GM15510 (cell line): ENCODE measurements around the gene LINGO4.

ENCODE experiments used
- POLR2A ChIP-seq: IDR thresholded peaks from 3 replicates; pipeline ENCODE4 v1.6.1; 2011; ENCODE audit warnings: borderline replicate concordance; ENCODE audit not compliant: insufficient read length; ENCODE audit errors: extremely low read depth

Gene LINGO4

DNA sequence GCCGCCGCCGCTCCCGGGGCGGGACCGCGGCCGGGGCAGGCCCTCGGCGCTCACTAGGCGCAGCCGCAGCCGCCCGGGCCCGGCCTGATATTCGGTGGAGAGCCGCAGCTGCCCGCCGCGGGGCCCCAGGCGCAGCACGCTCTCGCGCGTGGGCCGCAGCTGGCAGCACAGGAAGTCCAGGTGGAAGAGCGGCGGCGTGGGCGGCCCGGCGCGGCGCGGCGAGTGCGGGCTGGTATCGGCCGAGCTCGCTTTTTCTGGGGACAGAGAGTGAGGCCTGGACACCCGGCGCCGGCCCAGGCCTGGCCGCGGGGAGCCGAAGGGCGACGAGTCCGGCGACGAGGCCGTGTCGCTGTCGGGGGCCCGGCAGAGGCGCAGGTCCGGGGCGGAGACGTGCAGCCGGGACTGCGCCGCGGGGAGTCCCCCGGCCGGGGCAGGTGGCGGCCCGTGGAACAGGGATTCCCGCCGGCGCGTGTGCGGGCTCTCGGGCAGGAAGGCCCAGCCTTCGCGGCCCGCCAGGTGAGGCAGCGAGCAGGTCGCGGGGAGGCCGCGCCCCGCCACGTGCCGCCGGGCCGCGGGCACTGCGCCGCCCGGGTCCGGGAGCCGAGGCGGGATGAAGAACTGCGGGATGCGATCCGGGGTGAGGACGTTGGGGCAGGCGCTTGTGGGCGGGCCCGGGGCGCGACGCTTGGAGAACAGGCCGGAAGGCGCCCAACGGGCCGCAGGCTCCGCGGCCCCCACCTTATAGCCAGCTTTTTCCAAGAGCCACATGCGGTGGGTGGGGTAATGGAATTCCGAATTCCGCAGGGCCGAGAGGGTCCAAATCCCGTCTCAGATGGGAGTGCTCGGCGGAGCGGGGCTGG lies 33.2 kb upstream of the LINGO4 start:
- no peak for TF ChIP-seq POLR2A

DNA sequence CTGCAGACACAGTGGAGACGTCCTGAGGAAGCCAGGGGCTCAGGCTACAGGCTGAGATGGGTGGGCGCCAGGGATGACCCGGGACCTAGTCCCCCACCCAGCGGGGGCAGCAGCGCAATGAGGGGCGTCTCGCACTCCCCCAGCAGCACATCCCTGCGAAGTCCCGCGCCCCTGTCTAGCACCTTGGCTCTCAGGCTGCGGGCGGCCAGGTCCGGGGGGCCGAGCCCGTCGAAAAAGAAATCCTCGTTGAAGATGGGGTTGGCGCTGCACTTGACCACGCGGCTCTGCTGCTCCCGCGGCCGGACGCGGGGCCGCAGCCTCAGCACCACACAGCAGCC lies 32.6 kb upstream of the LINGO4 start:
- no peak for TF ChIP-seq POLR2A

DNA sequence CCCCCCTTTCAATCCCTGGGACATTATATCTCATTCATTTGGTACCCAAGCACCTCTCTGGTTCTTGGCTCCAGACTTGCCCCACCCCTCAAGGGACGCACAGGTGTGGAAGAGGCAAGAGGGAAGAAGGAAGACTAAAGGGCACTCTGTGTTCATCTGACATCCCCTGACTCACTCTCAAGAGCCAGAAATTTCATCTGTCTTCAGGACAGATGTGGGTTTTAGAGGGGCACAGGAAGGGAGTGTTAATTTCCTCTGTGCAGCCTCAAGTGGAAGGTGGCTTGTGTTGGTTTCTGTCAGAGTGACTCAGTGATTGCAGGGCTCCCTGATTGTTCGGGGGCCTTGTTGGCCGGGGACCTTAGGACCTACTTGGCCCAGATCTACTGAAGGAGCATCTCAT lies 32.0 kb upstream of the LINGO4 start:
- TF ChIP-seq POLR2A = no peak

- TF ChIP-seq POLR2A = no peak
Measured at GRCh38 chr1:151835596-151835995, 30.4 kb upstream of the LINGO4 start.

DNA sequence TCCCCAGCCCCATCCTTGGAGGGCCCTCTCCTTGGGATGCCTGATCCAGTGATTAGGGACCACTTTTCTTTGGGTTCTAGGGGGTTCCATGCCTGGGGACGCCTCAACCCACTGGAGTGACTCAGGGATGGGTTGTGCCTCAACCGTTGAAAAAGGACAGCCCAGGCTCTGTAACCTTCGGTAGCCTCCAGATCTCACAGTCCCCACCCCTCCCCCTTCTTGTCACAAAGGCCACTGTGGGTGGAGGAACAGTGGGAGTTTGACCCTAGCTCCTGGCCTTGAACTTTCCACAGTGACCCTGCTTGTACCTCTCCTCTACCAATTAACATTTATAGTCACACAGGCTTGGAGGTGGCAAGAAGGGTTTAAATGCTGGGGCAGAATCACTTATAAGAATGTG lies 29.0 kb upstream of the LINGO4 start:
- no peak for TF ChIP-seq POLR2A

DNA sequence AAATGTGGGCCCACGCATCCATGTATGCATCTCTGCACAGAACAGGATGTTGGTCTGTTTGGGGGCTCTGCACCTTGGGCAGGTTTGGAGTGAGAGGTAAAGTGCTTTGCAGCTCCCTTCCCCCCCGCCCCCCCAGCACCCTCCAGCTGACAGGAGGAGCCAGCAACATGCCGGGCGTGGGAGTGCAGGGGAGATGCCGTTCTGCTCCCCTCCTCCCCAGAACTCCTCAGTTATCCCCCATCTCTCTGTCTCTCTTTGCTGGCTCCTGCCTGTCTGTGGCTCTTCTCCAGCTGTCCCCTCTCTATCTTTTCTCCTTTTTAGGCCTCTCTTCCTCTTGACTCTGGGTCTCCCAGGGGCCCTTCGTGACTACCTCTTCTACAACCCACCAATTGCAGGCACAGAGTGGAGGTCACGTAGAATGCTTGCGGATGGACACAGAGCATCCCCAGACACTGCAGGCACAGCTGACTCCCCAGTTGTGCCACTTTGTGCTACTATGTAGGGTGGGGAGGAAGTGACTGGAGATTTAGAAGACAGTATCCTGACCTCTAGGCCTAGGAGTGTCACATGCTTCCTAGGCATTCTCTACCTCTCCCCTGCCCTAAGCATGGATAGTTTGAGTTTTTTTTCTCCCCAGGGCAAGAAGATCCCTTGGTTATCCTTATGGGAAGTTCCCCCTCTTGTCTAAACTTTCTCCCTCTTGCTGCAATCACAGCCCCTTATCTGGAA lies 28.1 kb upstream of the LINGO4 start:
- no peak for TF ChIP-seq POLR2A

GRCh38 chr1:151832318-151832980 lies 27.2 kb upstream of the LINGO4 start:
- no peak for TF ChIP-seq POLR2A

- no peak for TF ChIP-seq POLR2A
Measured at GRCh38 chr1:151831605-151832004, 26.4 kb upstream of the LINGO4 start, which contains the start of gene RORC. Gene RORC, minus strand, starts transcription at chr1:151831802. Its CDS starts 38 bp downstream, at chr1:151831764.

- no peak for TF ChIP-seq POLR2A
Measured at GRCh38 chr1:151831256-151831591, 26.0 kb upstream of the LINGO4 start.

DNA sequence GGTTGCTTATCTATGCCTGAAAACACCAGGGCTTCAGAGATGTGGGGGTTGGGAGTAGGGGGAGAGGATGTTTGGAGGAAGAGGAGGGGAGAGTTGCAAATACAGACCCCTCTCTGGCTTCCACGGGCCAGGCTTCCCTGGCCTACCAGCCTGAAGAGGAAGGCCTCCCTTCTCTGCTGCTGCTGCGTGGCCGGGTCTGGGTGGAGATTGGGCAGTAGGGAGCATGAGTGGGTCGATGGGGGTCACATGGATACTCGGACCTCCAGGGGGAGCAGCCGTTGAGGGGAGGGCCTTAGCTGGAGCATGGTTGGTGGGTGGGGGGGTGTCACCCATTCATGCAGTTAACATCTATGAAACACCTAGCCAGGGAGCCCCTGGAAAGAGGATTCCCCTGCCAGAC lies 24.8 kb upstream of the LINGO4 start:
- no peak for TF ChIP-seq POLR2A

DNA sequence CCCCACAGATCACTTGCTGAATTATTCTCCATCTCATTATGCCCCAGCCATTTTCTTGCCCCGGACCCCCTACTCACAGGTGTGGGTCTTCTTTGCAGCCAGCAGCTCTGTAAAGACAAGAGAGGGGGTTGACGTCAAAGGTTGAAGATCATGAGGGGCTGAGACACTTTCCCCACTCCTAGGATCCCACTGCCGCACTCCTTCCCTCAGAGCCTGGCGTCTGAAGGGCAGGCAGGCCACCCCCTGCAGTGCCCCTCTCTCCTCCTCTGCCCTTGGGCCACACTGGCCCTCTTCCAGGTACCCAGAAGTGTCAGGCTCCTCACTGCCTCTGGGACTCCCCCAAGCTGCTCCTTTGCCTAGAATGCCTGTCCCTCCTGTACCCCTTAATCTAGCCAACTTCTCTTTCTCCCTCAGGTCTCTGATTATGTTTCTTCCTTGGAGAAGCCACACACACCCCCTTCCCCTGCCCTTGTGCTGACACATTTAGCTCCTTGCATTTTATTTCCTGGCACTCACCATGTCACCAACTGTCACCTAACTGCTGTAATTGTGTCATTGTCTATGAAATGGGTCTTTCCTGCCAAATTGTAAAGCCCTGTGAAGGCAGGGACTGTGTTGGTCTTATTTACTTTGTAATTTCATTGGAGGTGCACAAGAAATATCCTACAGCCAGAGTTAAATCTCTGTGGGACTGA lies 24.3 kb upstream of the LINGO4 start:
- no peak for TF ChIP-seq POLR2A

GRCh38 chr1:151828921-151829320 lies 23.7 kb upstream of the LINGO4 start:
- no peak for TF ChIP-seq POLR2A

DNA sequence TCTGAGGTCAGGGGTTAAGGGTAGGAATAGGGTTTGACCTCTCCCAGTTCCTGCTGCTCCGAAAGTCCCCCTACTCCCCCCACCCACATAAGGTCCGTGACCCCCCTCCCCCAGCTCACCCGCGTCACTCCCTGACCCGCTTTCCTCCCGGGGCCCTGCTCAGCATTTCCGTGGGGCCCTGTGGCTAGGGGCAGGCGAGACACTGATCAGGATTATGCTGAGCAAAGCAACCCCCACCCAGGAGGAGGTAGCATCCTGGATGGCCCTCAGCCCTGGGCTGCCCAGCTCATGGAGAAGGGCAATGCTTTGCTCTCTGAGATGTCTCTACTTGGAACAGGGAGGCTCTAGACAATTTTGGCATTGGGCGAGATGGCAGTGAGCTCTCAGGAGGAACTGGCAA lies 22.6 kb upstream of the LINGO4 start:
- no peak for TF ChIP-seq POLR2A

GRCh38 chr1:151825751-151826660 lies 20.8 kb upstream of the LINGO4 start:
- no peak for TF ChIP-seq POLR2A
